ENCODE measurements around the gene MIA2. TPM values are rescaled to one million over a fixed set of nuclear protein-coding genes. Genes with fewer than 3 reads are reported as not detected.
"Not testable (repeated sequence)": the region's sequence is repeated elsewhere in the genome, so short reads cannot be mapped to it uniquely, and the experiment has no call there.

Gene MIA2
- total RNA-seq, 1 donor from 2014 or later, result 19.8 TPM

DNA sequence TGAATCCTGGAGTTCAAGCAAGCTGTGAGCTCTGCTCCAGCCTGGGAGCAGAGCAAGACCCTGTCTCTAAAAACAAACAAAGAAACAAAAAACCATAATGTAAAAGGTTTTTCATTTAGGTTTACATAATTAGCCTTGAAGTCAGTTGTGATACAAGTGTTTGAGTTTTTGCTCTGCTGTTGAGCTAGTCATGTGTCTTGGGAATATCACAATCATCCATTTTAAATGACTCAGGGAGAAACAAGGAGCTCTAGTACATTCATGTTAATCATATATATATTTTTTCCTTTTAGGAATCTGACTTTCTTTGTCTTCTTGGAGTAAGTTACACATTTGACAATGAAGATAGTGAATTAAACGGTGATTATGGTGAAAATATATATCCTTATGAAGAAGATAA lies 12.9 kb downstream of the MIA2 start:
- no peak overlapping the region for H3K4me3 Mint-ChIP-seq (ENCODE audit: unreplicated experiment)
- no peaks in the 10 kb centered on the region for H3K9me3 Mint-ChIP-seq (ENCODE audit: unreplicated experiment)
- no peaks in the 10 kb centered on the region for H3K27me3 Mint-ChIP-seq (ENCODE audit: unreplicated experiment)
- no peaks in the 10 kb centered on the region for H3K4me1 Mint-ChIP-seq (ENCODE audit: unreplicated experiment)
- DNase-seq (ENCODE audit: low spot score), result no peak
- H3K36me3 Mint-ChIP-seq (ENCODE audit: low read depth, unreplicated experiment), result no peaks in the 10 kb centered on the region
- H3K27ac Mint-ChIP-seq (ENCODE audit: unreplicated experiment), result no peak overlapping the region
- TF ChIP-seq, protein P1, sequence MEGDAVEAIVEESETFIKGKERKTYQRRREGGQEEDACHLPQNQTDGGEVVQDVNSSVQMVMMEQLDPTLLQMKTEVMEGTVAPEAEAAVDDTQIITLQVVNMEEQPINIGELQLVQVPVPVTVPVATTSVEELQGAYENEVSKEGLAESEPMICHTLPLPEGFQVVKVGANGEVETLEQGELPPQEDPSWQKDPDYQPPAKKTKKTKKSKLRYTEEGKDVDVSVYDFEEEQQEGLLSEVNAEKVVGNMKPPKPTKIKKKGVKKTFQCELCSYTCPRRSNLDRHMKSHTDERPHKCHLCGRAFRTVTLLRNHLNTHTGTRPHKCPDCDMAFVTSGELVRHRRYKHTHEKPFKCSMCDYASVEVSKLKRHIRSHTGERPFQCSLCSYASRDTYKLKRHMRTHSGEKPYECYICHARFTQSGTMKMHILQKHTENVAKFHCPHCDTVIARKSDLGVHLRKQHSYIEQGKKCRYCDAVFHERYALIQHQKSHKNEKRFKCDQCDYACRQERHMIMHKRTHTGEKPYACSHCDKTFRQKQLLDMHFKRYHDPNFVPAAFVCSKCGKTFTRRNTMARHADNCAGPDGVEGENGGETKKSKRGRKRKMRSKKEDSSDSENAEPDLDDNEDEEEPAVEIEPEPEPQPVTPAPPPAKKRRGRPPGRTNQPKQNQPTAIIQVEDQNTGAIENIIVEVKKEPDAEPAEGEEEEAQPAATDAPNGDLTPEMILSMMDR (IDR thresholded peaks at IDR 0.05; ENCODE audit: unreplicated experiment), result no peak

DNA sequence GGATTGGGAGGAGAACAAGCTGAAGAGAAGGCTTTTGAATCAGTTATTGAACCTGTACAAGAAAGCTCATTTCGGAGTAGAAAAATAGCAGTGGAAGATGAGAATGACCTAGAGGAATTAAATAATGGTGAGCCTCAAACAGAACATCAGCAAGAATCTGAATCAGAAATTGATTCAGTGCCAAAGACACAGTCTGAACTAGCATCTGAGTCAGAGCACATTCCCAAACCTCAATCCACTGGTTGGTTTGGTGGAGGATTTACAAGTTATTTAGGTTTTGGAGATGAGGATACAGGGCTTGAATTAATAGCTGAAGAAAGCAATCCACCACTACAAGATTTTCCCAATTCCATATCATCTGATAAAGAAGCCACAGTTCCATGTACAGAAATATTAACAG lies 13.5 kb downstream of the MIA2 start:
- Mint-ChIP-seq H3K9me3 (ENCODE audit: unreplicated experiment) (no peaks in the 10 kb centered on the region), H3K36me3 (ENCODE audit: low read depth, unreplicated experiment) (no peaks in the 10 kb centered on the region), H3K4me1 (ENCODE audit: unreplicated experiment) (no peaks in the 10 kb centered on the region), H3K27me3 (ENCODE audit: unreplicated experiment) (no peaks in the 10 kb centered on the region), H3K4me3 (ENCODE audit: unreplicated experiment) (no peak overlapping the region), H3K27ac (ENCODE audit: unreplicated experiment) (no peak overlapping the region)
- TF ChIP-seq, protein P1 (IDR thresholded peaks at IDR 0.05; ENCODE audit: unreplicated experiment), result no peak
- no peak for DNase-seq (ENCODE audit: low spot score)

GRCh38 chr14:39251547-39251946 lies 17.8 kb downstream of the MIA2 start:
- no peaks in the 10 kb centered on the region for H3K9me3 Mint-ChIP-seq (ENCODE audit: unreplicated experiment)
- H3K36me3 Mint-ChIP-seq (ENCODE audit: low read depth, unreplicated experiment), result no peaks in the 10 kb centered on the region
- no peak overlapping the region for H3K27ac Mint-ChIP-seq (ENCODE audit: unreplicated experiment)
- H3K4me3 Mint-ChIP-seq (ENCODE audit: unreplicated experiment), result no peak overlapping the region
- no peaks in the 10 kb centered on the region for H3K4me1 Mint-ChIP-seq (ENCODE audit: unreplicated experiment)
- no peak for DNase-seq (ENCODE audit: low spot score)
- H3K27me3 Mint-ChIP-seq (ENCODE audit: unreplicated experiment), result no peaks in the 10 kb centered on the region
- TF ChIP-seq, protein P1 (IDR thresholded peaks at IDR 0.05; ENCODE audit: unreplicated experiment), result no peak

- H3K36me3 Mint-ChIP-seq (ENCODE audit: low read depth, unreplicated experiment); H3K4me1 Mint-ChIP-seq (ENCODE audit: unreplicated experiment); DNase-seq (ENCODE audit: low spot score); H3K27ac Mint-ChIP-seq (ENCODE audit: unreplicated experiment); H3K9me3 Mint-ChIP-seq (ENCODE audit: unreplicated experiment); H3K4me3 Mint-ChIP-seq (ENCODE audit: unreplicated experiment); H3K27me3 Mint-ChIP-seq (ENCODE audit: unreplicated experiment): not testable (repeated sequence)
These were observed 23.7 kb downstream of the MIA2 start for GRCh38 chr14:39257388-39257787.

DNA sequence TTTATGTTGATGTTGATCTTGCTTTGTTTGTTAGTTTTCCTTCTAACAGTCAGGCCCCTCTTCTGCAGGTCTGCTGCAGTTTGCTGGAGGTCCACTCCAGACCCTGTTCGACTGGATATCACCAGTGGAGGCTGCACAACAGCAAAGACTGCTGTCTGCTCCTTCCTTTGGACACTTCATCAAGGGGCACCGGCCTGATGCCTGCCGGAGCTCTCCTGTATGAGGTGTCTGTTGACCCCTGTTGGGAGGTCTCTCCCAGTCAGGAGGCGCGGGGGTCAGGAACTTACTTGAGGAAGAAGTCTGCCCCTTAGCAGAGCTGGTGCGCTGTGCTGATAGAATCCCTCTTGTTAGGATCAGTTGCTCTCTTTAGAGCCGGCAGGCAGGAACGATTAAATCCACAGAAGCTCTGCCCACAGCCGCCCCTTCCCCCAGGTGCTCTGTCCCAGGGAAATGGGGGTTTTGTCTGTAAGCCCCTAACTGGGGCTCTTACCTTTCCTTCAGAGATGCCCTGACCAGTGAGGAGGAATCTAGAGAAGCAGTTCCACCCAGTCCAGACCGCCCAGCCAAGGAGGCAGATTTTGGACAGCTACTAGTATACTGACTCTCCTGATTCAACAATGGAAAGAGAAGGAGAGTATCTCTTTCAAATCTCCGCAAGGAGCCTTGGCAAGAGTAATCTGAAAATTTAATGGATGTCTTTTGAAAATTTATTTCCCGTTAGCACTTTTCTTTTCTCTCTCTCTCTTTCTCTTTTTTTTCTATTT lies 25.2 kb downstream of the MIA2 start:
- DNase-seq (ENCODE audit: low spot score), result no peak
- TF ChIP-seq, protein P1 (IDR thresholded peaks at IDR 0.05; ENCODE audit: unreplicated experiment), result no peak
- H3K36me3 Mint-ChIP-seq (ENCODE audit: low read depth, unreplicated experiment), result no peaks in the 10 kb centered on the region
- no peak overlapping the region for H3K27ac Mint-ChIP-seq (ENCODE audit: unreplicated experiment)
- no peaks in the 10 kb centered on the region for H3K9me3 Mint-ChIP-seq (ENCODE audit: unreplicated experiment)
- H3K4me1 Mint-ChIP-seq (ENCODE audit: unreplicated experiment), result no peaks in the 10 kb centered on the region
- H3K4me3 Mint-ChIP-seq (ENCODE audit: unreplicated experiment), result no peak overlapping the region
- no peaks in the 10 kb centered on the region for H3K27me3 Mint-ChIP-seq (ENCODE audit: unreplicated experiment)

GRCh38 chr14:39260161-39260560 lies 26.4 kb downstream of the MIA2 start:
- not testable (repeated sequence) for DNase-seq (ENCODE audit: low spot score); H3K36me3 Mint-ChIP-seq (ENCODE audit: low read depth, unreplicated experiment); H3K9me3 Mint-ChIP-seq (ENCODE audit: unreplicated experiment); H3K27ac Mint-ChIP-seq (ENCODE audit: unreplicated experiment); H3K4me3 Mint-ChIP-seq (ENCODE audit: unreplicated experiment); H3K4me1 Mint-ChIP-seq (ENCODE audit: unreplicated experiment); H3K27me3 Mint-ChIP-seq (ENCODE audit: unreplicated experiment)

DNA sequence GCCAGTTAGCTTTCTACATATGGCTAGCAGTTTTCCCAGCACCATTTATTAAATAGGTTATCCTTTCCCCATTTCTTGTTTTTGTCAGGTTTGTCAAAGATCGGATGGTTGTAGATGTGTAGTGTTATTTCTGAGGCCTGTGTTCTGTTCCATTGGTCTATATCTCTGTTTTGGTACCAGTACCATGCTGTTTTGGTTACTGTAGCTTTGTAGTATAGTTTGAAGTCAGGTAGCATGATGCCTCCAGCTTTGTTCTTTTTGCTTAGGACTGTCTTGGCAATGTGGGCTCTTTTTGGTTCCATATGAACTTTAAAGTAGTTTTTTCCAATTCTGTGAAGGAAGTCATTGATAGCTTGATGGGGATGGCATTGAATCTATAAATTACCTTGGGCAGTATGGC lies 28.5 kb downstream of the MIA2 start:
- not testable (repeated sequence) for H3K36me3 Mint-ChIP-seq (ENCODE audit: low read depth, unreplicated experiment); H3K9me3 Mint-ChIP-seq (ENCODE audit: unreplicated experiment); H3K4me3 Mint-ChIP-seq (ENCODE audit: unreplicated experiment); DNase-seq (ENCODE audit: low spot score); H3K4me1 Mint-ChIP-seq (ENCODE audit: unreplicated experiment); H3K27me3 Mint-ChIP-seq (ENCODE audit: unreplicated experiment); H3K27ac Mint-ChIP-seq (ENCODE audit: unreplicated experiment)

Data from endothelial cell (in vitro differentiated cells).